Transverse colon (tissue), 4 donors: Measurements from ENCODE around the gene TMEM37.

ENCODE experiments used
- CTCF ChIP-seq, 5 experiments: fragments of 200-600 bp in 3 of 5; fragments of 450-650 bp in 2 of 5; sonication (generic) in 3 of 5; IDR thresholded peaks; 1 replicate in 2 of 5; 2 replicates in 3 of 5; pipeline ENCODE4 v1.5.1; 2016 to 2017; ENCODE audit warnings: antibody characterized with exemption in 5 of 5, inconsistent platforms in 3 of 5, mild to moderate bottlenecking in 2 of 5, moderate library complexity in 1 of 5
- EP300 ChIP-seq: sonication (generic); formaldehyde crosslinking; IDR thresholded peaks from one replicate; pipeline ENCODE4 v1.6.1; 2017; ENCODE audit warnings: antibody characterized with exemption, low read depth
- POLR2A ChIP-seq: fragments of 450-650 bp; IDR thresholded peaks from one replicate; pipeline ENCODE4 v1.6.1; 2016; ENCODE audit warnings: antibody characterized with exemption, mild to moderate bottlenecking, moderate library complexity
- POLR2AphosphoS5 ChIP-seq, 3 donors: sonication (generic); formaldehyde crosslinking; IDR thresholded peaks; one replicate each; pipeline ENCODE4 v1.6.1; 2016; ENCODE audit warnings: antibody characterized with exemption in 3 of 3

- TF ChIP-seq POLR2AphosphoS5 (IDR thresholded peaks at IDR 0.05) (no peak), CTCF (IDR thresholded peaks at IDR 0.05) (no peak), POLR2A (no peak), EP300 (no peak)
Measured at GRCh38 chr2:119440501-119440870, 8.8 kb downstream of the TMEM37 start.
